K562 (cell line): Measurements from ENCODE around the gene CPSF6.

Source experiments
- FOXM1 ChIP-seq, 2 experiments: fragments of 450-650 bp in 1 of 2; sonication (generic) in 1 of 2; formaldehyde crosslinking in 1 of 2; IDR thresholded peaks; 2 replicates each; pipeline versions ENCODE4 v1.6.1 to v1.9.0; 2017 to 2022; ENCODE audit warnings: low read depth in 2 of 2, mild to moderate bottlenecking in 2 of 2, missing genetic modification reagents in 1 of 2, moderate library complexity in 1 of 2
- JUNB ChIP-seq: fragments of 450-650 bp; formaldehyde crosslinking; conservative IDR thresholded peaks from 2 replicates; pipeline ENCODE4 v1.4.0; 2020; ENCODE audit warnings: mild to moderate bottlenecking
- POLR2A ChIP-seq: fragments of 450-650 bp; conservative IDR thresholded peaks from 2 replicates; pipeline ENCODE4 v1.6.1; 2016
- TF ChIP-seq, protein P1 (sequence below): fragments of 450-650 bp; IDR thresholded peaks from 2 replicates; pipeline ENCODE4 v1.6.1; 2016; ENCODE audit warnings: low read depth
- TF ChIP-seq, protein P2 (sequence below): sonication (generic); formaldehyde crosslinking; IDR thresholded peaks from 2 replicates; pipeline ENCODE4 v1.8.0; 2022; ENCODE audit warnings: mild to moderate bottlenecking, low read depth, missing genetic modification reagents
- TF ChIP-seq, protein P3 (sequence below): sonication (generic); formaldehyde crosslinking; IDR thresholded peaks from 2 replicates; pipeline ENCODE4 v1.8.0; 2022; ENCODE audit warnings: mild to moderate bottlenecking, missing genetic modification reagents

DNA sequence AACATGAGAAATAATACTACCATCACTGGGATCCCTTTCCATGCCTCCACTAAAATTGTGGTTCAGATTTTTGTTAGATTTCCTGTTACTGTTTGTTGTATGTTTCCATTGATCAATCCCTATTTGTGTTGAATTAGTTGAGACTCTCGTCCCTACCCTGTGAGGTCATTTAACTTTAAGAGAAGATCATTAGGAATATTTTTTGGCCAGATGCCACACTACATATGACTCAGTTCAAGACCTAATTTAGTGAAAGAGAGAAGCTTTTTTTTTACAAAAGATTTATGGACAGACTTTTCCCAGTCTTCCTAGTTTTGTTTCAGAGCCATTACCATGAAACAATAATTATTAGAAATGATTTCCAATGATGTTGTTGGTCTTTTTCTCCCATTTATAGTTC is 35.5 kb downstream of the CPSF6 start:
- TF ChIP-seq, protein P1, sequence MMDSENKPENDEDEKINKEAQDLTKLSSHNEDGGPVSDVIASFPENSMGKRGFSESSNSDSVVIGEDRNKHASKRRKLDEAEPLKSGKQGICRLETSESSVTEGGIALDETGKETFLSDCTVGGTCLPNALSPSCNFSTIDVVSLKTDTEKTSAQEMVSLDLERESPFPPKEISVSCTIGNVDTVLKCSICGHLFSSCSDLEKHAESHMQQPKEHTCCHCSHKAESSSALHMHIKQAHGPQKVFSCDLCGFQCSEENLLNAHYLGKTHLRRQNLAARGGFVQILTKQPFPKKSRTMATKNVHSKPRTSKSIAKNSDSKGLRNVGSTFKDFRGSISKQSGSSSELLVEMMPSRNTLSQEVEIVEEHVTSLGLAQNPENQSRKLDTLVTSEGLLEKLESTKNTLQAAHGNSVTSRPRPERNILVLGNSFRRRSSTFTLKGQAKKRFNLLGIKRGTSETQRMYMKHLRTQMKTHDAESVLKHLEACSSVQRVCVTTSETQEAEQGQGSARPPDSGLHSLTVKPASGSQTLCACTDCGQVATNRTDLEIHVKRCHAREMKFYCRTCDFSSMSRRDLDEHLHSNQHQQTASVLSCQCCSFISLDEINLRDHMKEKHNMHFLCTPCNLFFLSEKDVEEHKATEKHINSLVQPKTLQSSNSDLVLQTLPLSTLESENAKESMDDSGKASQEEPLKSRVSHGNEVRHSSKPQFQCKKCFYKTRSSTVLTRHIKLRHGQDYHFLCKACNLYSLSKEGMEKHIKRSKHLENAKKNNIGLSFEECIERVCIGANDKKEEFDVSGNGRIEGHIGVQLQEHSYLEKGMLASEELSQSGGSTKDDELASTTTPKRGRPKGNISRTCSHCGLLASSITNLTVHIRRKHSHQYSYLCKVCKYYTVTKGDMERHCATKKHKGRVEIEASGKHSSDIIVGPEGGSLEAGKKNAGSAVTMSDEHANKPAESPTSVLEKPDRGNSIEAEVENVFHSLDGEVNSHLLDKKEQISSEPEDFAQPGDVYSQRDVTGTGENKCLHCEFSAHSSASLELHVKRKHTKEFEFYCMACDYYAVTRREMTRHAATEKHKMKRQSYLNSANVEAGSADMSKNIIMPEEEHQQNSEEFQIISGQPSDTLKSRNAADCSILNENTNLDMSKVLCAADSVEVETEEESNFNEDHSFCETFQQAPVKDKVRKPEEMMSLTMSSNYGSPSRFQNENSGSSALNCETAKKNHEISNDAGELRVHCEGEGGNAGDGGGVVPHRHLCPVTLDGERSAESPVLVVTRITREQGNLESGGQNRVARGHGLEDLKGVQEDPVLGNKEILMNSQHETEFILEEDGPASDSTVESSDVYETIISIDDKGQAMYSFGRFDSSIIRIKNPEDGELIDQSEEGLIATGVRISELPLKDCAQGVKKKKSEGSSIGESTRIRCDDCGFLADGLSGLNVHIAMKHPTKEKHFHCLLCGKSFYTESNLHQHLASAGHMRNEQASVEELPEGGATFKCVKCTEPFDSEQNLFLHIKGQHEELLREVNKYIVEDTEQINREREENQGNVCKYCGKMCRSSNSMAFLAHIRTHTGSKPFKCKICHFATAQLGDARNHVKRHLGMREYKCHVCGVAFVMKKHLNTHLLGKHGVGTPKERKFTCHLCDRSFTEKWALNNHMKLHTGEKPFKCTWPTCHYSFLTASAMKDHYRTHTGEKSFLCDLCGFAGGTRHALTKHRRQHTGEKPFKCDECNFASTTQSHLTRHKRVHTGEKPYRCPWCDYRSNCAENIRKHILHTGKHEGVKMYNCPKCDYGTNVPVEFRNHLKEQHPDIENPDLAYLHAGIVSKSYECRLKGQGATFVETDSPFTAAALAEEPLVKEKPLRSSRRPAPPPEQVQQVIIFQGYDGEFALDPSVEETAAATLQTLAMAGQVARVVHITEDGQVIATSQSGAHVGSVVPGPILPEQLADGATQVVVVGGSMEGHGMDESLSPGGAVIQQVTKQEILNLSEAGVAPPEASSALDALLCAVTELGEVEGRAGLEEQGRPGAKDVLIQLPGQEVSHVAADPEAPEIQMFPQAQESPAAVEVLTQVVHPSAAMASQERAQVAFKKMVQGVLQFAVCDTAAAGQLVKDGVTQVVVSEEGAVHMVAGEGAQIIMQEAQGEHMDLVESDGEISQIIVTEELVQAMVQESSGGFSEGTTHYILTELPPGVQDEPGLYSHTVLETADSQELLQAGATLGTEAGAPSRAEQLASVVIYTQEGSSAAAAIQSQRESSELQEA, result no peak
- TF ChIP-seq FOXM1 (IDR thresholded peaks at IDR 0.05; ENCODE audit: low read depth), result no peak
- no peak for TF ChIP-seq FOXM1 (CRISPR knock-in tag; IDR thresholded peaks at IDR 0.05; ENCODE audit: low read depth)
- no peak for TF ChIP-seq JUNB
- TF ChIP-seq, protein P2, sequence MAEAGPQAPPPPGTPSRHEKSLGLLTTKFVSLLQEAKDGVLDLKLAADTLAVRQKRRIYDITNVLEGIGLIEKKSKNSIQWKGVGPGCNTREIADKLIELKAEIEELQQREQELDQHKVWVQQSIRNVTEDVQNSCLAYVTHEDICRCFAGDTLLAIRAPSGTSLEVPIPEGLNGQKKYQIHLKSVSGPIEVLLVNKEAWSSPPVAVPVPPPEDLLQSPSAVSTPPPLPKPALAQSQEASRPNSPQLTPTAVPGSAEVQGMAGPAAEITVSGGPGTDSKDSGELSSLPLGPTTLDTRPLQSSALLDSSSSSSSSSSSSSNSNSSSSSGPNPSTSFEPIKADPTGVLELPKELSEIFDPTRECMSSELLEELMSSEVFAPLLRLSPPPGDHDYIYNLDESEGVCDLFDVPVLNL, result no peak
- no peak for TF ChIP-seq POLR2A
- TF ChIP-seq, protein P3, sequence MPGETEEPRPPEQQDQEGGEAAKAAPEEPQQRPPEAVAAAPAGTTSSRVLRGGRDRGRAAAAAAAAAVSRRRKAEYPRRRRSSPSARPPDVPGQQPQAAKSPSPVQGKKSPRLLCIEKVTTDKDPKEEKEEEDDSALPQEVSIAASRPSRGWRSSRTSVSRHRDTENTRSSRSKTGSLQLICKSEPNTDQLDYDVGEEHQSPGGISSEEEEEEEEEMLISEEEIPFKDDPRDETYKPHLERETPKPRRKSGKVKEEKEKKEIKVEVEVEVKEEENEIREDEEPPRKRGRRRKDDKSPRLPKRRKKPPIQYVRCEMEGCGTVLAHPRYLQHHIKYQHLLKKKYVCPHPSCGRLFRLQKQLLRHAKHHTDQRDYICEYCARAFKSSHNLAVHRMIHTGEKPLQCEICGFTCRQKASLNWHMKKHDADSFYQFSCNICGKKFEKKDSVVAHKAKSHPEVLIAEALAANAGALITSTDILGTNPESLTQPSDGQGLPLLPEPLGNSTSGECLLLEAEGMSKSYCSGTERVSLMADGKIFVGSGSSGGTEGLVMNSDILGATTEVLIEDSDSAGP (CRISPR knock-in tag), result no peak
